Vagina (tissue), 2 donors: ENCODE data around the gene KCTD11.

ENCODE experiments used
- CTCF ChIP-seq, 3 experiments: fragments of 450-650 bp in 2 of 3; fragments of 200-600 bp in 1 of 3; sonication (generic) in 1 of 3; IDR thresholded peaks; one replicate each; pipeline ENCODE4 v1.5.1; 2017 to 2019; ENCODE audit warnings: antibody characterized with exemption in 3 of 3, mild to moderate bottlenecking in 2 of 3, moderate library complexity in 2 of 3
- POLR2A ChIP-seq, 2 donors: fragments of 450-650 bp; IDR thresholded peaks; one replicate each; pipeline ENCODE4 v1.6.1; 2017; ENCODE audit warnings: antibody characterized with exemption in 2 of 2, mild to moderate bottlenecking in 2 of 2, moderate library complexity in 2 of 2

DNA sequence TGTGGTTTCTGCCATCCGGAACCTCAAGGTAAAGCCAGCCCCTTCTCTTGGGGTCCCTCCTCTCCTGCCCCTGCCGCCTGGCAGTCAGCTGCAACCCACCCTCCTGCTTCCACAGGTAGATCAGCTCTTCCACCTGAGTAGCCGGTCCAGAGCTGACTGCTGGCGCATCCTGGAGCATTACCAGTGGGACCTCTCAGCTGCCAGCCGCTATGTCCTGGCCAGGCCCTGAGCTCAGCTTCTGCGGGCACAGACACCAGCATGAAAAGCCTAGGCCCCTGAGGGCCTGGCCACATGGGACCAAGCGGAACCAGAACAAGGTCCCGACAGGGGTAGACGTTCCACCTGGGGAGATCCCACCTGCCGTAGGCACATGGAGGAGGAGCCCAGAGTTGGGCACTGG is 36.9 kb downstream of the KCTD11 start:
- no peak for TF ChIP-seq CTCF (IDR thresholded peaks at IDR 0.05)
- TF ChIP-seq POLR2A (IDR thresholded peaks at IDR 0.05), result no peak
